ENCODE results near the gene FBXL7.

FBXL7 gene

DNA sequence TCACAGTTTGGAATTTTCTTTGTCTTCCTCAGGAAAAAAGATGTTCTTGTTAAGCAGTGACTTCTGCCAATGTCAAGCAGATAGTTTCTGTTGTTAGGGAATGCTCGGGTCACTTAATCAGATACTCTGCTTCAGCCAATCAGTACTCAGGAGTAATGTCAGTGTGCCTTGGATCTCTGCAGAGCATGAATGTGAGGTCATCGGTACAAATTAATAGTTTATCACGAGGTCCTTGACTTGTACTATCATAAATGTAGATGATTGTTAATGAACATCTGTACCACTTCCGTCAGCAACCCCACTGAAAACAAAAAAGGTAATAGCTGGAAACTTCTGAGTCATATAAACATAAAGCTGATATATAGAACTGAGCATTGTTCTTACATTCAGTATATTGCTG, 73.6 kb downstream of the FBXL7 start:
- ATAC-seq: no peak
- H3K4me3 Mint-ChIP-seq: no peak overlapping the region
- no peaks in the 10 kb centered on the region for H3K4me1 Mint-ChIP-seq
- H3K27ac Mint-ChIP-seq: no peak overlapping the region
- no peaks in the 10 kb centered on the region for H3K9me3 Mint-ChIP-seq
- no peaks in the 10 kb centered on the region for H3K27me3 Mint-ChIP-seq
- H3K36me3 Mint-ChIP-seq: no peaks in the 10 kb centered on the region

DNA sequence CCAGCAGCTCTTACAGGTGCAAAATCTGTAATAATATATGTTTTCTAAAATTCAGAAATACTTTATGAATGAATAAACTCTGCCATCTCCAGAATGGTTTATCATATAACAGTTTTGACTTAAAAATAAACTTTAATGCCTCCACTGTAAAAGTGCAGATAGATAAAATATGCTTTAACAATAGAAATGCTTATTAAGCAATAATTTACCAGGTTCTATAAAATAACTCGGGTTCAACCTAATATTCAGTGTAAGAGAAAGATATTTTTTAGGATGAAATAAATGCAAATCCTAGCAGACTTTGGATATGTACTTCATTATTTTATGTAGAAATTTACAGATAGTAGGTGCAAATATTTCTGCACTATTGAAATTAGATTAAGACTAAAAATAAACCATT, 74.1 kb downstream of the FBXL7 start:
- no peaks in the 10 kb centered on the region for H3K36me3 Mint-ChIP-seq
- H3K4me3 Mint-ChIP-seq: no peak overlapping the region
- H3K9me3 Mint-ChIP-seq: no peaks in the 10 kb centered on the region
- H3K27me3 Mint-ChIP-seq: no peaks in the 10 kb centered on the region
- H3K27ac Mint-ChIP-seq: no peak overlapping the region
- no peak for ATAC-seq
- no peaks in the 10 kb centered on the region for H3K4me1 Mint-ChIP-seq

DNA sequence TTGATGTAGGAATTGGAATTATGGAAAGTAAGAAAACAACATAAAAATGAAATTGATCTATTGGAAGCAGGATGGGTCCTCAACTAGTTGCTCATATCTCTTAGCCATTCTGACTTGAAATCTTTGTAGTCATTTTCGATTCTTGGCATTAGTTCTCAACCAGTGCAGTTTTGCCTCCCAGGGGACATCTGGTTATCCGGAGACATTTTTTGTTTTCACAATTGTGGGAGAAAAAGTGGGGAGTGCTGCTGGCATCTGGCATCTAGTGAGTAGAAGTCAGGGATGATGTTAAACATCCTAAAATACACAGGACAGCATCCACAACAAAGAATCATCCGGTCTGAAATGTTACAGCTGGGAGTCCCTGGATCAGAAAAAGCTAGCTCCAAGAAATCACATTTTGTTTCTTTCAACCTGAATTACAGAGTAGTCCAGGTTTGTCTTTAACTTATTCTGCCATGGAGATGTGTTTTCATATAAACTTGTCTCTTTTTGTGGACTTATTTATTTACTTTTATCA, 74.9 kb downstream of the FBXL7 start:
- no peaks in the 10 kb centered on the region for H3K9me3 Mint-ChIP-seq
- no peak for ATAC-seq
- H3K27ac Mint-ChIP-seq: no peak overlapping the region
- H3K36me3 Mint-ChIP-seq: no peaks in the 10 kb centered on the region
- no peak overlapping the region for H3K4me3 Mint-ChIP-seq
- no peaks in the 10 kb centered on the region for H3K4me1 Mint-ChIP-seq
- no peaks in the 10 kb centered on the region for H3K27me3 Mint-ChIP-seq

DNA sequence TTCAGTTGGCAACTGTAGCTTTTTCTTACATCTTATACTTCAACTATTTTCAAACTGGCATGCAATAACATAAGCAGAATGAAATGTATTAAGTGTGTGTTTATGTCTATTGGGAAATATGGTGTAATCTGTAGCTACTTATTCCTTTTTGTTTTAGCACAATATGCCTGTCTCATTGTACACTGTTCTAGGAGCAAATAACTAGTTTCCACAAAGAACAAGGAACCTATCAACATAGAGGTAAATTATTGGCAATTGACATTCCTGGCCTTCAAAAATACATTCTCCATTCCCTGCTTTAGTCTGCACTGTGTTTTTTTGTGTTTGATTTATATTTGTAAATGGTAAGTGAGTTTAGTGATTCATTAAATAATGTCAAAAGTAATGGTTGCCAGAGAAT, 75.7 kb downstream of the FBXL7 start:
- no peak overlapping the region for H3K27ac Mint-ChIP-seq
- H3K36me3 Mint-ChIP-seq: no peaks in the 10 kb centered on the region
- no peaks in the 10 kb centered on the region for H3K9me3 Mint-ChIP-seq
- ATAC-seq: no peak
- H3K4me1 Mint-ChIP-seq: no peaks in the 10 kb centered on the region
- no peaks in the 10 kb centered on the region for H3K27me3 Mint-ChIP-seq
- H3K4me3 Mint-ChIP-seq: no peak overlapping the region

DNA sequence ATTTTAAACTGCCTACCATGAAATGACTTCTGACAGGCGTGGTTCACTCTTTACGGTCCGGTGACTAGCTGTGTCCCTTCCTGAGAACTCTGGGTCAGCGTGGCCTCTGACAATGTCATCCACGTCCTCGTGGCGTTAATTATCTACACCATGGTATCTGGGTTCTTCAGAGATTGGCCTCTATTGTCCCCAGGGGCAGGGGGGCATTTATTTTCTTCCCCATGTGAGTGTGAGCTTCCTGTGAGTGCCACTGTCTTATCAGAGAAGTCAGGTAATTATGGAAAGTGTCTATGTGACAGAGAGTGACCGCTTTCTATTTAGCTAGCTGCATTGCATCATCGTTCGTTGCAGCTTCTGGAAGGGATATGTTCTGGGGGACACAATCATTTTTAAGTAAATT, 77.2 kb downstream of the FBXL7 start:
- H3K36me3 Mint-ChIP-seq: no peaks in the 10 kb centered on the region
- no peak for ATAC-seq
- H3K27ac Mint-ChIP-seq: no peak overlapping the region
- no peaks in the 10 kb centered on the region for H3K9me3 Mint-ChIP-seq
- H3K27me3 Mint-ChIP-seq: no peaks in the 10 kb centered on the region
- H3K4me3 Mint-ChIP-seq: no peak overlapping the region
- H3K4me1 Mint-ChIP-seq: no peaks in the 10 kb centered on the region

DNA sequence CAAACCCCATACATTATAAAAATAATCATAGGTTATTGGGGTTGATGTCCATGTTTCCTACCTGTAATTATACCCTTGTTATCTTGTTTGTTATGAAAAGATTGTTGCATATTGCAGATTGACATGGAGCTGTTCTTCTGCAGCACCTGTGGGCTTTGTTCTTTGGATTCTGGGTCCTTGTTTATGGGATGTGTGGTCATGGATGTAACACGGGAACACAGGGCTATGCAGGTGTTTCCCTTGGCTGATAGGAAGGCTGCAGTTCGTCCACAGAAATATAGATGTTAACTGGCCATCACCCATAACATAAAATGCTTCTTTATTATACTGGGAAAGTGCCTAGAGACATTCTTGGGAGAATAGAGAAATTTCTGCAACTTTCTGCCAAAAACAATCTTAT, 77.9 kb downstream of the FBXL7 start:
- no peak overlapping the region for H3K4me3 Mint-ChIP-seq
- no peaks in the 10 kb centered on the region for H3K4me1 Mint-ChIP-seq
- H3K27me3 Mint-ChIP-seq: no peaks in the 10 kb centered on the region
- ATAC-seq: no peak
- H3K36me3 Mint-ChIP-seq: no peaks in the 10 kb centered on the region
- no peaks in the 10 kb centered on the region for H3K9me3 Mint-ChIP-seq
- no peak overlapping the region for H3K27ac Mint-ChIP-seq

DNA sequence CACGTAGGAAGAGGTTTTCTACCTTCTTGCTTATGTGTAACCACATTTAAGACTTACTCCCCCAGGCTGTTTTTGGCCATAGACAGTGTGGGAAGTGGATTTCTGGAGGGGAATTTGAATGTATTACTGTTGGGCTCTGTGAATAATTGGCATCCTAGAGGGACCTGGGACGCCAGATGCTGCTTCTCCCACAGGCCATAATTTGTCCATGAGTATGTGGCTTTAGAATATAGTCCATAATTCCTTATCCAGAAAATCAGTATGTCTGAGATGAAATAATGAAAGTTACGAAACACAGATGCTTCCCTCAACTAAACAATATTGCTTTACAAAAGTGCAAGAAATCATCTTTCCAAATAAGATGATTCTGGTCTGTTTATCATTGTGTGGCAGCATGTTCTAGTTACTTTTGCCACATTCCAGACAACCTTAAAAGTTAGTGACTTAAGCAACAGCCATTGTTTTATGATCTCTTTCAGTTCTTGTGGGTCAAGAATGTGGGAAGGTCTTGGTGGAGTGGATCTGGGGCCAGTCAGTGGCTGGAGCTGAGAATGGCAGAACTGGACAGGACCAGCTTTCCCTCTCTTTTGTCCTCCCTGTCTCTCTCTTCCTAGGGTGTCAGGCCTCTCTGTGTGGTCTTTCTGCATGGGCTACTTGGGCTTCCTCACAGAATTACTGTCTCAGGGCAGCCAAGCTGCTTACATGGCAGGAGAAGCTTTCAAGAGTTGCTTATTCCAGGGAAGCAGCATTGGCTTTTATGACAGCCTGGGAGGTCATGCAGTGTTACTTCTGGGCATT, 79.4 kb downstream of the FBXL7 start:
- H3K27ac Mint-ChIP-seq: no peak overlapping the region
- no peaks in the 10 kb centered on the region for H3K27me3 Mint-ChIP-seq
- no peaks in the 10 kb centered on the region for H3K4me1 Mint-ChIP-seq
- H3K9me3 Mint-ChIP-seq: no peaks in the 10 kb centered on the region
- no peak for ATAC-seq
- H3K4me3 Mint-ChIP-seq: no peak overlapping the region
- H3K36me3 Mint-ChIP-seq: no peaks in the 10 kb centered on the region

DNA sequence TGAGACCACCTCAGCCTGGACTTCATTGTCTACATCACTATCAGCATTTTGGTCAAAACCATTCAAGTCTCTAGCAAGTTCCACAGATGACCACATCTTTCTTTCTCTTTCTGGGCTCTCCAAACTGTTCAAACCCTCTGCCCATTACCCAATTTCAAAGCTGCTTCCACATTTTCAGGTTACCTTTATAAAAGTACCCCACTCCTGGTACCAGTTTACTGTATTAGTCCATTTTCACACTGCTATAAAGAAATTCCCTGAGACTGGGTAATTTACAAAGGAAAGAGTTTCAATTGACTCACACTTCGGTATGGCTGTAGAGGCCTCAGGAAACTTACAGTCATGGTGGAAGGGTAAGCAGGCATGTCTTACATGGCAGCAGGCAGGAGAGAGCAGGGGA, 84.5 kb downstream of the FBXL7 start:
- no peaks in the 10 kb centered on the region for H3K36me3 Mint-ChIP-seq
- H3K27ac Mint-ChIP-seq: no peak overlapping the region
- ATAC-seq: no peak
- peaks cover 9% of the 10 kb centered on the region for H3K9me3 Mint-ChIP-seq
- H3K27me3 Mint-ChIP-seq: no peaks in the 10 kb centered on the region
- H3K4me3 Mint-ChIP-seq: no peak overlapping the region
- no peaks in the 10 kb centered on the region for H3K4me1 Mint-ChIP-seq

DNA sequence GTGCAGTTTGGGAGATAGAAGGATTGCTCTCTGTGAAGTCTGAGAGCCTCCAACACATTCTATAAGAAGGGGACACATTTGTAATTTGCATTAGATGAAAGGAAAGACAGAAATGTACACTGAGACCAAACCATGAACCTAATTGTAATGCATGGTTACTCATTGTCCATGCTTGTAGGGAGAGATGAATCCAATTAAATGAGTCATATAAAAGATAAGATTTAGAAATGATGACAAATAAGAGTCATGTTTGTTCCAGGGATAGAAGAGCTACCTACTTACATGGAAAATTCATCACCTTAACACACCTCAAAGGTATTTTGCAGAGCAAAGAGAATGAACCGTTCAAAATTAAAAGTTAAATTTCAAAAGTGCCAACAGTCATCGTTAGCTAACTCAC, 85.1 kb downstream of the FBXL7 start:
- Mint-ChIP-seq H3K27me3 (no peaks in the 10 kb centered on the region), H3K9me3 (peaks cover 9% of the 10 kb centered on the region), H3K36me3 (no peaks in the 10 kb centered on the region), H3K27ac (no peak overlapping the region), H3K4me1 (no peaks in the 10 kb centered on the region), H3K4me3 (no peak overlapping the region)
- ATAC-seq: no peak

DNA sequence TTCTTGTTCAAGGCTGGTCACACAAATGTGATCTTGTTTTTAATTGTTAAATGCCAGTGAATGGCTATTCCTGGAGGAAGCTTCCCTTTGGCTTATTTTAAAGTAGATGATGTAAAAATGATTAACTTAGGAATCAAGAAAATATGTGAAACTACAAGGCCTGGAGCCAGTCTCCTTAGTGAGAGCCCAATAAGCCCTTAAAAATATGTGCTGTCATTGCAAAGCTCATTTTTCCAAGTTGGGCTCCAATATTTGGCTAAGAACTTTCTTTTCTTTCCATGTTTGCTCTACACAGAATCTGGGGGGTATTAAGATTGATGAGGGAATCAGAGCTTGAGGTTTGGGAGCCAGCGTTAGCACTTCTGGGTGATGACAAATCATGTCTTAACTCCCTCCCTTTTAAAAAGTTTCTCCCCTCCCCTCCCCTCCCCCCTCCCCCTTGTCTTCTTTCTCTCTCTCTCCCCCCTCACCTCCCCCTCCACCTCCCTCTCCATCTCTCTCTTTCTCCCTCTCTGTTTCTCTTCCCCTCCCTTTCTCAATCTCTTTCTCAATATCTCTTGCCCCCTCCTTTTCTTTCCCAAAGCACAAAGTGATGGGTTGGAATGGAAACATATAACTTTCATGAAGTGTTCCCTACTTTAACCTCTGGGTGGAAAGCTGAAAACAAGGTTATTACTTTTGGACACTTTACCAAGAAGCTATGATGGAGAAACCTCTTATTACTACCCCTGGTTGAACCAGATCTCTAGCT, 86.0 kb downstream of the FBXL7 start:
- Mint-ChIP-seq H3K27me3 (no peaks in the 10 kb centered on the region), H3K27ac (no peak overlapping the region)

DNA sequence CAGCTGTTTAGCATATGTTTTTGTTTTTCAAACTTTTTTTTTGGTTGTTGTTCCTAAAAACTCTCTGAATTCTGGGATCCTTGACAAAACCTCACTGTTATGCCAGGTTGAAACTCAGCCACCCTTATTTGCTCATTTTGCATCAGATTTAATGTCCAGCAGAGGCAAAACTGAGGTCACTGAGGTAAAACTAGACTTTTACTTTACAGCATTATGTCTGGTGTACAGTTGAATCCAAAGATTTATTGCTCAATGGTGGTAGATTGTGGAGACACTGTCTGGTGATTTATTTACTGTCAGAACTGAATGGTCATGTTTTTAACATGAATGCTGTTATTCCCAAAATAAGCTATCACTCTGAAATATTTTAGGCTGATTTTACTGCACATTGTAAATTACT, 87.9 kb downstream of the FBXL7 start:
- Mint-ChIP-seq H3K4me3 (no peak overlapping the region), H3K9me3 (peaks cover 9% of the 10 kb centered on the region), H3K4me1 (no peaks in the 10 kb centered on the region), H3K27me3 (no peaks in the 10 kb centered on the region), H3K36me3 (no peaks in the 10 kb centered on the region), H3K27ac (no peak overlapping the region)
- no peak for ATAC-seq

More for the DNA sequence above, 86.0 kb downstream of the FBXL7 start:
- Mint-ChIP-seq H3K4me3 (no peak overlapping the region), H3K36me3 (no peaks in the 10 kb centered on the region), H3K4me1 (no peaks in the 10 kb centered on the region), H3K9me3 (peaks cover 9% of the 10 kb centered on the region)
- no peak for ATAC-seq

DNA sequence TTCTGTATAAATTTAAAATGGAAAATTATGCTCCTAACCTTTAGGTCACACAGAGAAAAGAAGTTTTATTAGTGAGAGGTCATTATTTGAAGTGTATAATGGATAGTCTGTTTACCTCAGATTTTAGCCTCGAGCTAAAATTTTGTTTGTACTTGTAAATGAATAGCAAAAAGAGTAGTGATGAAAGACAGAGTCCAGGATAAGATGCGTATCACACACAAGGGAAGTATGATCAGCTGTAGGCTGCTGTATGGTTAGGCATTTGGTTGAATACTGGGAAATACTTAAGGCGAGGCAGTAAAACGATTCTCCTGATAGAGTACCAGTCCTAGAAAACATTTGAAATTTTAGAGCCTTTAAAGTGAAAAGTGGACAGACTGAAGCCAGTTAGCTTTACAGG, 92.7 kb downstream of the FBXL7 start:
- Mint-ChIP-seq H3K9me3 (peaks cover 3% of the 10 kb centered on the region), H3K27ac (no peak overlapping the region), H3K4me1 (no peaks in the 10 kb centered on the region), H3K27me3 (no peaks in the 10 kb centered on the region), H3K4me3 (no peak overlapping the region), H3K36me3 (no peaks in the 10 kb centered on the region)
- no peak for ATAC-seq

DNA sequence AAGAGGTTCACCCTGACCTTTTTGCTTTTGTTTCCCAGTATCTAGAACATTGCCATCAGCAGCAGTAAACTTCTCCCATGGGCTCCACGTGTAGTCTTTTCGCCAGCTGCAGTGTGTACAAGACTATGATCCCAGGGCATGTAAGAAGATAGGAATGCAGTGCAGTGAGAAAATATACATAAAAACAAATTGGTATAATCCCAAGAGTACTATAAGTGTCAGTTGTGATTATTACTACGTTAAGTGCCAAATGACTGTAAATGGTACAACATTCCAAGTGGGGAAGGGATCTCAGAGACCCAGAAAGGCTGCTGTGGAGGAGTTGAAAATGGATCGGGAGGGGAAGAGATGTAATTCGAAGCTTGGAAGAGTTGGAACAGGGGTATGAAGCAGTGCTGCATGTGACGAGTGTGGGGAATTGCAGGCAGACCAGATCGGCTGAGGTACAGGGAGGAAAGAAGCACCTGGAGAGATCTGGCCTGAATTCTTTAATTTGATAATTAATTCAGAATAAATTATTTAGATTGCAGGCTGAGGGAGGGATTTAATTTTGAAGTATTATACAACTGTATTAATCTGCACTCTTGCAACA, 95.1 kb downstream of the FBXL7 start:
- no peaks in the 10 kb centered on the region for H3K36me3 Mint-ChIP-seq
- peaks cover 3% of the 10 kb centered on the region for H3K9me3 Mint-ChIP-seq

DNA sequence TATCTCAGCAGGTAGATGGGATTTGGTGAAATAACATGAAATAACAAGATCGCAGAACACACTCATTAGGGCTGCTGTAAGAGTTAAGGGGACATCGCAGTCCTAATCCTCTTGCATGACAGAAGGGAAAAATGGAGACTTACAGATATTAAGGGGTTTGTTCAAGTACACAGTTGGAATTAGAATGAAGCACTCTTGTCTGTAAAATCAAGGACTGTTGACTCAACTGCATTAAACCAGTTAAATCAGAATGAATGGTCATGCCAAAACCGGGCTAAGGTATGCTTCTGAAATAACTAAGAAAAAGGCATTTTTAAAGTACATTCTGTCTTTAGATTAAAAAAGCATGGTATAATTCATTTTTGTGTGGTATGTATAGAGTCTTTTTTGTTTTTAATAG, 95.9 kb downstream of the FBXL7 start:
- Mint-ChIP-seq H3K36me3 (no peaks in the 10 kb centered on the region), H3K9me3 (peaks cover 3% of the 10 kb centered on the region)

More for the DNA sequence above, 95.1 kb downstream of the FBXL7 start:
- Mint-ChIP-seq H3K27ac (no peak overlapping the region), H3K4me3 (no peak overlapping the region), H3K4me1 (no peaks in the 10 kb centered on the region), H3K27me3 (no peaks in the 10 kb centered on the region)
- ATAC-seq: no peak

DNA sequence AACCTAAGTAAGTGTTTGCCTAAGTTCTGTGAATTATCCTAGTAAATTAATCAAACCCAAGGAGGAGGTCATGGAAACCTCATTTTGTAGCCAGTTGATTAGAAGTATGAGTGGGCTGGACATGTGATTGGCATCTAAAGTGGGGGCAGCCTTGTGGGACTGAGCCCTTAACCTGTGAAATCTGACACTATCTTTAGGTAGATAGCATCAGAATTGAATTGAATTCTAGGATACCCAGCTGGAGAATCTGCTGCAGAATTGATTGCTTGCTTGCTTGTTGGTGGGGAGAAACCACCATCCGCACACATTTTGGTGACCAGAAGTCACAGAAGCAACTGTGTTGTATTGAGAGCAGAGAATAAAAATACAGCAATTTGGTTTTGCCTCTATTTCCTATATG, 97.0 kb downstream of the FBXL7 start:
- no peak overlapping the region for H3K4me3 Mint-ChIP-seq
- H3K36me3 Mint-ChIP-seq: no peaks in the 10 kb centered on the region
- ATAC-seq: no peak
- H3K27ac Mint-ChIP-seq: no peak overlapping the region
- H3K9me3 Mint-ChIP-seq: peaks cover 3% of the 10 kb centered on the region
- H3K4me1 Mint-ChIP-seq: no peaks in the 10 kb centered on the region
- H3K27me3 Mint-ChIP-seq: no peaks in the 10 kb centered on the region

More for the DNA sequence above, 95.9 kb downstream of the FBXL7 start:
- no peak overlapping the region for H3K27ac Mint-ChIP-seq
- no peak overlapping the region for H3K4me3 Mint-ChIP-seq
- no peak for ATAC-seq
- H3K27me3 Mint-ChIP-seq: no peaks in the 10 kb centered on the region
- H3K4me1 Mint-ChIP-seq: no peaks in the 10 kb centered on the region

All from stimulated activated memory B cell treated with anti-CD40 and anti-IgM and Interleukin-4, amounts not matched to agents 10 μg/mL and 1 μg/mL and 100 μg/mL, for 72 hours (primary cell).